Panc1 (cell line): ENCODE results near the gene GMDS. TPM values are rescaled to one million over a fixed set of nuclear protein-coding genes. Genes with fewer than 3 reads are reported as not detected.

Experiments
- ATAC-seq: fragments of 200-7000 bp; cut with Tn5 transposase; 2 replicates; pipeline ENCODE4 v1.9.1; 2020; ENCODE audit warnings: mild to moderate bottlenecking, moderate library complexity
- BruUV-seq: library from RNA; stranded (reverse); fragments of 400-500 nt; replicated peaks from 2 replicates; lab custom pipeline; 2021; lab: Mats Ljungman, UMichigan
- CTCF ChIA-PET: fragments of 300-600 bp; sonication (Branson Sonifier 250); formaldehyde crosslinking; loops from one replicate; lab custom pipeline; 2022; ENCODE audit warnings: antibody characterized with exemption; lab: Charles Lee
- POLR2A ChIA-PET: fragments of 300-600 bp; sonication (Branson Sonifier 250); formaldehyde crosslinking; loops from one replicate; lab custom pipeline; 2022; ENCODE audit warnings: antibody characterized with exemption; lab: Charles Lee
- DNase-seq: peaks from one replicate; pipeline ENCODE4 v3.0.0-alpha.2; 2010; ENCODE audit warnings: low read depth, low spot score
- H3K27ac ChIP-seq: 2 replicates; pipeline ENCODE4 v1.5.1; 2011; ENCODE audit warnings: mild to moderate bottlenecking, low read length, inconsistent platforms
- H3K27me3 ChIP-seq: fragments of 200-500 bp; sonication (Bioruptor generic); 2 replicates; pipeline ENCODE4 v1.6.0; 2014; ENCODE audit warnings: low read length, inconsistent platforms; ENCODE audit not compliant: control insufficient read depth, insufficient read depth
- H3K36me3 ChIP-seq: fragments of 200-500 bp; sonication (Bioruptor generic); 2 replicates; pipeline ENCODE4 v1.5.1; 2014; ENCODE audit warnings: inconsistent platforms, mild to moderate bottlenecking, low read length, moderate library complexity; ENCODE audit not compliant: control insufficient read depth, insufficient read depth
- H3K4me1 ChIP-seq: 2 replicates; pipeline ENCODE4 v1.5.1; 2011; ENCODE audit warnings: inconsistent platforms, mild to moderate bottlenecking, low read length, moderate library complexity; ENCODE audit not compliant: control insufficient read depth, insufficient read depth
- H3K4me3 ChIP-seq, 2 experiments: 2 replicates each; pipeline ENCODE4 v1.5.1; 2011 to 2012; ENCODE audit warnings: low read depth in 2 of 2, low read length in 2 of 2, mild to moderate bottlenecking in 2 of 2, inconsistent platforms in 1 of 2, moderate library complexity in 1 of 2
- H3K9me3 ChIP-seq: fragments of 200-500 bp; sonication (Bioruptor generic); 2 replicates; pipeline ENCODE4 v1.5.1; 2014; ENCODE audit warnings: low read depth, mild to moderate bottlenecking, inconsistent platforms, low read length, moderate library complexity; ENCODE audit not compliant: control insufficient read depth, insufficient read depth
- CTCF ChIP-seq: fragments of 450-650 bp; IDR thresholded peaks from 2 replicates; pipeline ENCODE4 v1.5.1; 2017; ENCODE audit warnings: mild to moderate bottlenecking
- POLR2AphosphoS5 ChIP-seq: IDR thresholded peaks from 2 replicates; pipeline ENCODE4 v1.6.1; 2012; ENCODE audit warnings: mild to moderate bottlenecking, low read depth, low read length, moderate library complexity
- REST ChIP-seq, 2 experiments: IDR thresholded peaks; 2 replicates each; pipeline ENCODE4 v1.6.1; 2011 to 2012; ENCODE audit warnings: low read depth in 2 of 2, control low read depth in 1 of 2, low read length in 1 of 2, mild to moderate bottlenecking in 1 of 2, moderate library complexity in 1 of 2; ENCODE audit not compliant: insufficient read depth in 1 of 2
- SIN3A ChIP-seq: IDR thresholded peaks from 2 replicates; pipeline ENCODE4 v1.6.1; 2012; ENCODE audit warnings: low read depth, mild to moderate bottlenecking, low read length, moderate library complexity, borderline replicate concordance; ENCODE audit not compliant: insufficient read depth
- TCF7L2 ChIP-seq: IDR thresholded peaks from 2 replicates; pipeline ENCODE4 v1.6.1; 2011; ENCODE audit warnings: mild to moderate bottlenecking, low read depth, low read length, inconsistent platforms
- in situ Hi-C: cut with HindIII; loops from 2 replicates; pipeline ENCODE4 v1.10.0; 2016; ENCODE audit warnings: low sequenced_read_pairs, low pct_unique_long_range_greater_than_20kb
- intact Hi-C: fragments of 100-400 bp; cut with micrococcal nuclease; formaldehyde crosslinking; loops from one replicate; pipeline ENCODE4 v1.10.0; 2022; ENCODE audit not compliant: unreplicated experiment
- total RNA-seq: library from RNA; stranded (reverse); gene quantifications from one replicate; pipeline ENCODE4 v1.2.1, GENCODE V29; 2021; ENCODE audit not compliant: unreplicated experiment

GMDS gene
- total RNA-seq, 1 experiment from 2014 or later = 9.8 TPM

- TF ChIP-seq POLR2AphosphoS5 (no peak), REST (IDR thresholded peaks at IDR 0.05; ENCODE audit: insufficient read depth in 1 of 2, low read depth in 2 of 2, low read length in 1 of 2) (no peak), SIN3A (no peak), CTCF (no peak)
- ATAC-seq (no peak), DNase-seq (no peak)
- CTCF ChIA-PET = interaction anchor here (0.7 to 1.5 kb wide), 6 partner anchors 20 to 616 kb away, joined by 3 to 15 read pairs (median 4); no protein-coding TSS in a partner anchor
- BruUV-seq = no TSS peak
- Histone ChIP-seq H3K9me3 (no peaks in the 10 kb centered on the region), H3K4me3 (no peak overlapping the region), H3K27ac (no peak overlapping the region), H3K4me1 (no peaks in the 10 kb centered on the region), H3K36me3 (no peaks in the 10 kb centered on the region), H3K27me3 (no peaks in the 10 kb centered on the region)
- intact Hi-C loops = no loop called here
- in situ Hi-C loops = no loop called here
- POLR2A ChIA-PET = no interaction called here
Measured at GRCh38 chr6:2208468-2208867, 36.9 kb downstream of the GMDS start.

GRCh38 chr6:2205396-2205795, 40.0 kb downstream of the GMDS start:
- no peak for TF ChIP-seq TCF7L2
- TF ChIP-seq SIN3A = no peak
- no peak for TF ChIP-seq CTCF
- no peak for TF ChIP-seq POLR2AphosphoS5
- no peak for TF ChIP-seq REST (IDR thresholded peaks at IDR 0.05; ENCODE audit: insufficient read depth in 1 of 2, low read depth in 2 of 2, low read length in 1 of 2)
- H3K4me1 ChIP-seq = no peaks in the 10 kb centered on the region
- ATAC-seq = no peak
- H3K36me3 ChIP-seq = no peaks in the 10 kb centered on the region
- in situ Hi-C loops = no loop called here
- H3K27ac ChIP-seq = no peak overlapping the region
- CTCF ChIA-PET = no interaction called here
- H3K4me3 ChIP-seq = no peak overlapping the region
- no peak for DNase-seq
- intact Hi-C loops = no loop called here
- POLR2A ChIA-PET = no interaction called here
- no TSS peak for BruUV-seq
- H3K27me3 ChIP-seq = no peaks in the 10 kb centered on the region
- H3K9me3 ChIP-seq = no peaks in the 10 kb centered on the region
